ENCODE data around the gene YRDC.

YRDC gene

GRCh38 chr1:37807555-37808368 is at the start of gene YRDC, which contains the start of gene C1orf122:
TSS of gene YRDC (minus strand) at chr1:37808208. CDS start at chr1:37808180, 28 bp downstream.
TSS of gene C1orf122 (plus strand) at chr1:37807790. CDS start at chr1:37808405, 615 bp downstream.
- peak; percentile 93 for DNase-seq

- DNase-seq: no peak
Observed at GRCh38 chr1:37854406-37854805, 46.4 kb upstream of the YRDC start.

- no peak for DNase-seq
Observed at GRCh38 chr1:37853157-37853556, 45.1 kb upstream of the YRDC start.

- no peak for DNase-seq
Observed at GRCh38 chr1:37851782-37852210, 43.8 kb upstream of the YRDC start.

GRCh38 chr1:37851262-37851661 is 43.3 kb upstream of the YRDC start:
- DNase-seq: no peak

GRCh38 chr1:37850352-37850955 is 42.4 kb upstream of the YRDC start:
- no peak for DNase-seq

- no peak for DNase-seq
Observed at GRCh38 chr1:37849480-37849879, 41.5 kb upstream of the YRDC start.

- DNase-seq: no peak
Observed at GRCh38 chr1:37846647-37847339, 38.8 kb upstream of the YRDC start.

- DNase-seq: no peak
Observed at GRCh38 chr1:37845786-37846185, 37.8 kb upstream of the YRDC start.

- no peak for DNase-seq
Observed at GRCh38 chr1:37845049-37845646, 37.1 kb upstream of the YRDC start.

GRCh38 chr1:37844536-37844935 is 36.5 kb upstream of the YRDC start:
- no peak for DNase-seq

GRCh38 chr1:37841652-37842051 is 33.6 kb upstream of the YRDC start:
- no peak for DNase-seq

- DNase-seq: no peak
Observed at GRCh38 chr1:37840711-37841110, 32.7 kb upstream of the YRDC start.

GRCh38 chr1:37839676-37840075 is 31.7 kb upstream of the YRDC start:
- no peak for DNase-seq

- no peak for DNase-seq
Observed at GRCh38 chr1:37836788-37837187, 28.8 kb upstream of the YRDC start.

- DNase-seq: no peak
Observed at GRCh38 chr1:37831809-37832208, 23.8 kb upstream of the YRDC start.

- no peak for DNase-seq
Observed at GRCh38 chr1:37831109-37831508, 23.1 kb upstream of the YRDC start.

GRCh38 chr1:37828410-37829074 is 20.5 kb upstream of the YRDC start:
- no peak for DNase-seq

GRCh38 chr1:37825506-37825905 is 17.5 kb upstream of the YRDC start:
- DNase-seq: no peak

- no peak for DNase-seq
Observed at GRCh38 chr1:37824001-37824400, 16.0 kb upstream of the YRDC start.

GRCh38 chr1:37822906-37823815 is 15.2 kb upstream of the YRDC start:
- DNase-seq: peak; percentile 11

GRCh38 chr1:37821481-37821880 is 13.5 kb upstream of the YRDC start:
- no peak for DNase-seq

Data from EL (cell line).